Endothelial cell of umbilical vein (primary cell): ENCODE results near the gene SUMO4. TPM values are rescaled to one million over a fixed set of nuclear protein-coding genes. Genes with fewer than 3 reads are reported as not detected.

Experiments
- BruUV-seq: library from RNA; stranded (reverse); fragments of 400-500 nt; replicated peaks from 2 replicates; lab custom pipeline; 2021; lab: Mats Ljungman, UMichigan
- CTCF ChIA-PET: fragments of 300-600, 350-600 bp; sonication (Branson Sonifier 250); formaldehyde crosslinking; loops from one replicate; lab custom pipeline; 2021; ENCODE audit warnings: antibody characterized with exemption, inconsistent platforms; lab: Charles Lee
- POLR2A ChIA-PET: fragments of 300-600, 350-600 bp; sonication (Branson Sonifier 250); formaldehyde crosslinking; loops from one replicate; lab custom pipeline; 2021; ENCODE audit warnings: antibody characterized with exemption, inconsistent platforms; lab: Charles Lee
- DNase-seq: peaks from one replicate; pipeline ENCODE4 v3.0.0-alpha.2; 2011; ENCODE audit warnings: low read depth, low spot score
- FAIRE-seq: peaks from 2 replicates; lab custom pipeline; 2011; peaks lifted over from hg19 to GRCh38; lab: Jason Lieb, UNC
- H2AFZ ChIP-seq: 2 replicates; pipeline ENCODE4 v1.6.0; 2012; ENCODE audit warnings: low read depth, low read length, control low read depth, inconsistent platforms
- H3K27ac ChIP-seq: 2 replicates; pipeline ENCODE4 v1.5.1; 2011; ENCODE audit warnings: low read depth, mild to moderate bottlenecking, control low read depth, low read length, moderate library complexity; ENCODE audit not compliant: insufficient read depth
- H3K27me3 ChIP-seq, 2 experiments: 2 replicates each; pipeline versions ENCODE4 v1.6.0 to v1.6.1; 2011; ENCODE audit warnings: low read length in 2 of 2, mixed read lengths in 1 of 2; ENCODE audit not compliant: control insufficient read depth in 2 of 2, insufficient read depth in 2 of 2
- H3K36me3 ChIP-seq, 2 experiments: 2 replicates in 1 of 2; 3 replicates in 1 of 2; pipeline ENCODE4 v1.5.1; 2011; ENCODE audit warnings: low read length in 2 of 2, mild to moderate bottlenecking in 1 of 2, moderate library complexity in 1 of 2; ENCODE audit not compliant: control insufficient read depth in 2 of 2, insufficient read depth in 2 of 2; ENCODE audit errors: extremely low read depth in 1 of 2
- H3K4me1 ChIP-seq: 3 replicates; pipeline ENCODE4 v1.5.1; 2011; ENCODE audit warnings: mild to moderate bottlenecking, low read length; ENCODE audit not compliant: control insufficient read depth, insufficient read depth; ENCODE audit errors: extremely low read depth
- H3K4me2 ChIP-seq: 2 replicates; pipeline ENCODE4 v1.6.1; 2011; ENCODE audit warnings: low read length, control low read depth, mixed read lengths; ENCODE audit not compliant: insufficient read depth
- H3K4me3 ChIP-seq, 3 experiments: fragments of 200-600 bp in 1 of 3; sonication (generic), shearing (Covaris generic) in 1 of 3; replicated peaks in 1 of 3; 2 replicates each; pipeline ENCODE4 v1.5.1; 2011 to 2016; ENCODE audit warnings: control low read depth in 3 of 3, low read length in 3 of 3, mild to moderate bottlenecking in 2 of 3, inconsistent platforms in 1 of 3, low read depth in 1 of 3, moderate library complexity in 1 of 3; ENCODE audit not compliant: insufficient read depth in 1 of 3
- H3K79me2 ChIP-seq: 2 replicates; pipeline ENCODE4 v1.6.0; 2012; ENCODE audit warnings: low read length, inconsistent platforms; ENCODE audit not compliant: control insufficient read depth, insufficient read depth
- H3K9ac ChIP-seq: replicated peaks from 2 replicates; pipeline ENCODE3; 2011; ENCODE audit warnings: low read length, control low read depth; ENCODE audit not compliant: insufficient read depth; ENCODE audit errors: extremely low read depth
- H3K9me1 ChIP-seq: replicated peaks from 3 replicates; pipeline ENCODE4 v1.6.0; 2011; ENCODE audit warnings: mild to moderate bottlenecking, low read length; ENCODE audit not compliant: control insufficient read depth, insufficient read depth; ENCODE audit errors: extremely low read depth
- H3K9me3 ChIP-seq: replicated peaks from 2 replicates; pipeline ENCODE4 v1.5.1; 2012; ENCODE audit warnings: low read length, inconsistent platforms; ENCODE audit not compliant: control insufficient read depth, insufficient read depth
- H4K20me1 ChIP-seq: replicated peaks from 2 replicates; pipeline ENCODE3; 2011; ENCODE audit warnings: mild to moderate bottlenecking, low read length; ENCODE audit not compliant: control insufficient read depth, insufficient read depth; ENCODE audit errors: extremely low read depth
- CTCF ChIP-seq, 2 donors: IDR thresholded peaks; 1 replicate in 1 of 2; 2 replicates in 1 of 2; pipeline ENCODE4 v1.5.1; 2011; ENCODE audit warnings: low read length in 2 of 2, mild to moderate bottlenecking in 2 of 2, moderate library complexity in 2 of 2, control low read depth in 1 of 2, inconsistent platforms in 1 of 2, low read depth in 1 of 2; ENCODE audit not compliant: insufficient read depth in 1 of 2; ENCODE audit errors: extremely low read depth in 1 of 2
- EZH2 ChIP-seq: IDR thresholded peaks from 2 replicates; pipeline ENCODE4 v1.6.1; 2012; ENCODE audit warnings: borderline replicate concordance, low read depth, mild to moderate bottlenecking, moderate library complexity, low read length, inconsistent platforms; ENCODE audit not compliant: severe bottlenecking
- JUN ChIP-seq: IDR thresholded peaks from 2 replicates; pipeline ENCODE4 v1.6.1; 2011; ENCODE audit warnings: borderline replicate concordance, low read depth; ENCODE audit not compliant: insufficient read length, insufficient read depth
- MAX ChIP-seq: IDR thresholded peaks from 2 replicates; pipeline ENCODE4 v1.6.1; 2011; ENCODE audit not compliant: insufficient read depth, insufficient read length
- dilution Hi-C: fragments of 300-500 bp; cut with MboI; formaldehyde crosslinking; loops from one replicate; pipeline ENCODE4 v1.15.0; 2019; ENCODE audit warnings: low sequenced_read_pairs; ENCODE audit not compliant: extremely low pct_ligation_motif_present
- intact Hi-C: fragments of 100-400 bp; cut with micrococcal nuclease; formaldehyde crosslinking; loops from one replicate; pipeline ENCODE4 v1.10.0; 2022
- polyA plus RNA-seq, 4 experiments: library from polyadenylated mRNA; depleted of rRNA in 3 of 4; stranded (reverse) in 3 of 4; unstranded in 1 of 4; fragments of >200 nt; gene quantifications; 2 replicates each; pipeline versions ENCODE4 v1.2.1 to v1.2.3, GENCODE V29; 2011 to 2012; ENCODE audit warnings: missing spikeins in 1 of 4
- total RNA-seq: library from RNA; stranded (reverse); gene quantifications from 2 replicates; pipeline ENCODE4 v1.2.3, GENCODE V29; 2021

The SUMO4 gene
- total and polyA plus RNA-seq, 2 donors (not counting 3 experiments of a cell fraction or from before 2014, with no cell fraction given), result 0.10 to 2.6 TPM

GRCh38 chr6:149359440-149359839 is 40.6 kb upstream of the SUMO4 start:
- BruUV-seq, result no TSS peak
- H3K36me3 ChIP-seq, result no peaks in the 10 kb centered on the region
- no peaks in the 10 kb centered on the region for H3K9me3 ChIP-seq
- H2AFZ ChIP-seq, result no peak overlapping the region
- no peak overlapping the region for H3K9ac ChIP-seq
- FAIRE-seq, result no peak
- H3K9me1 ChIP-seq, result no peaks in the 10 kb centered on the region
- intact Hi-C loops (no loop called here), dilution Hi-C loops (no loop called here)
- TF ChIP-seq CTCF (IDR thresholded peaks at IDR 0.05; ENCODE audit: extremely low read depth in 1 of 2, insufficient read depth in 1 of 2, low read depth in 1 of 2, low read length in 2 of 2), result no peak
- TF ChIP-seq MAX, result no peak
- TF ChIP-seq EZH2, result no peak
- POLR2A ChIA-PET, result no interaction called here
- H3K27me3 ChIP-seq, result no peaks in the 10 kb centered on the region
- H3K4me2 ChIP-seq, result no peak overlapping the region
- H3K79me2 ChIP-seq, result peaks cover 85% of the 10 kb centered on the region
- H3K27ac ChIP-seq, result no peak overlapping the region
- no peaks in the 10 kb centered on the region for H3K4me1 ChIP-seq
- H3K4me3 ChIP-seq, result no peak overlapping the region
- DNase-seq, result no peak
- CTCF ChIA-PET, result interaction anchor here (1.0 to 1.9 kb wide), 4 partner anchors 9 to 331 kb away, joined by 3 to 4 read pairs (median 4); no protein-coding TSS in a partner anchor
- peaks cover 5% of the 10 kb centered on the region for H4K20me1 ChIP-seq

GRCh38 chr6:149360536-149360935 is 39.5 kb upstream of the SUMO4 start:
- Histone ChIP-seq H3K27me3 (no peaks in the 10 kb centered on the region), H3K36me3 (no peaks in the 10 kb centered on the region), H3K9ac (no peak overlapping the region), H3K79me2 (peaks cover 84% of the 10 kb centered on the region), H3K4me1 (no peaks in the 10 kb centered on the region), H3K4me3 (no peak overlapping the region), H3K27ac (no peak overlapping the region), H2AFZ (no peak overlapping the region), H3K4me2 (no peak overlapping the region), H3K9me3 (no peaks in the 10 kb centered on the region), H4K20me1 (peaks cover 4% of the 10 kb centered on the region), H3K9me1 (peaks cover 3% of the 10 kb centered on the region)
- no peak for DNase-seq
- dilution Hi-C loops (no loop called here), intact Hi-C loops (no loop called here)
- CTCF ChIA-PET, result interaction anchor here (0.6 to 1.9 kb wide), 2 partner anchors 15 to 61 kb away, joined by 3 to 4 read pairs; no protein-coding TSS in a partner anchor
- FAIRE-seq, result no peak
- BruUV-seq, result no TSS peak
- POLR2A ChIA-PET, result no interaction called here
- TF ChIP-seq JUN, result no peak
